K562 (cell line): Measurements from ENCODE around the gene HOXD4. TPM values are rescaled to one million over a fixed set of nuclear protein-coding genes. Genes with fewer than 3 reads are reported as not detected.

Source experiments
- ATAC-seq: fragments of 200-7000 bp; cut with Tn5 transposase; 3 replicates; pipeline ENCODE4 v1.9.1; 2020; ENCODE audit warnings: moderate library complexity
- BruUV-seq: library from RNA; stranded (reverse); fragments of 400-500 nt; replicated peaks from 2 replicates; lab custom pipeline; 2021; lab: Mats Ljungman, UMichigan
- CTCF ChIA-PET: fragments of 300-600 bp; formaldehyde crosslinking; extraction: SDS; loops from one replicate; lab custom pipeline; 2021; ENCODE audit warnings: low intra/inter-chr PET ratio; lab: Yijun Ruan, JAX
- POLR2A ChIA-PET: fragments of 300-600, 350-650 bp; sonication (Branson Sonifier 250); formaldehyde crosslinking; extraction: SDS; loops from one replicate; lab custom pipeline; 2021; ENCODE audit warnings: antibody characterized with exemption, inconsistent platforms; lab: Yijun Ruan, JAX
- DNase-seq, 4 experiments: peaks; one replicate each; pipeline versions ENCODE4 v3.0.0 to v3.0.0-alpha.2; 2011 to 2018; ENCODE audit warnings: low spot score in 3 of 4, mixed read lengths in 3 of 4; ENCODE audit errors: extremely low read depth in 1 of 4
- FAIRE-seq: peaks from 2 replicates; lab custom pipeline; 2011; peaks lifted over from hg19 to GRCh38; lab: Jason Lieb, UNC
- H2AFZ ChIP-seq: 2 replicates; pipeline ENCODE4 v1.6.0; 2011; ENCODE audit warnings: low read depth, low read length, control low read depth, inconsistent platforms
- H3K27ac ChIP-seq: fragments of 200-600 bp; 3 replicates; pipeline ENCODE4 v1.8.0; 2011; ENCODE audit warnings: low read depth, mild to moderate bottlenecking, control low read depth, inconsistent platforms, low read length, moderate library complexity, mixed read lengths; ENCODE audit errors: extremely low read depth
- H3K27me3 ChIP-seq, 2 experiments: fragments of 300-600 bp in 1 of 2; 2 replicates in 1 of 2; 3 replicates in 1 of 2; pipeline versions ENCODE4 v1.6.0 to v1.8.0; 2011; ENCODE audit warnings: inconsistent platforms in 2 of 2, low read length in 2 of 2, mild to moderate bottlenecking in 1 of 2, mixed read lengths in 1 of 2, moderate library complexity in 1 of 2; ENCODE audit not compliant: control insufficient read depth in 2 of 2, insufficient read depth in 2 of 2
- H3K36me3 ChIP-seq: fragments of 300-600 bp; 3 replicates; pipeline ENCODE4 v1.8.0; 2011; ENCODE audit warnings: mild to moderate bottlenecking, low read length, inconsistent platforms; ENCODE audit not compliant: control insufficient read depth, insufficient read depth
- H3K4me1 ChIP-seq, 2 experiments: fragments of 200-600 bp in 1 of 2; replicated peaks in 1 of 2; 2 replicates in 1 of 2; 3 replicates in 1 of 2; pipeline versions ENCODE4 v1.5.1 to v1.8.0; 2011; ENCODE audit warnings: inconsistent platforms in 2 of 2, low read length in 2 of 2, mild to moderate bottlenecking in 1 of 2, mixed read lengths in 1 of 2, moderate library complexity in 1 of 2; ENCODE audit not compliant: control insufficient read depth in 2 of 2, insufficient read depth in 2 of 2
- H3K4me2 ChIP-seq: 2 replicates; pipeline ENCODE4 v1.6.1; 2011; ENCODE audit warnings: low read length, control low read depth, inconsistent platforms, mixed read lengths; ENCODE audit not compliant: insufficient read depth
- H3K4me3 ChIP-seq: fragments of 200-600 bp; sonication (generic), shearing (Covaris generic); 2 replicates; pipeline ENCODE4 v1.5.1; 2016; ENCODE audit warnings: control low read depth, inconsistent platforms
- H3K79me2 ChIP-seq: fragments of 200-600 bp; 3 replicates; pipeline ENCODE4 v1.8.0; 2011; ENCODE audit warnings: low read length, inconsistent platforms; ENCODE audit not compliant: control insufficient read depth, insufficient read depth
- H3K9ac ChIP-seq, 2 experiments: 2 replicates each; pipeline versions ENCODE4 v1.6.0 to v1.6.1; 2011; ENCODE audit warnings: low read depth in 2 of 2, low read length in 2 of 2, control low read depth in 1 of 2, inconsistent platforms in 1 of 2, mild to moderate bottlenecking in 1 of 2, mixed read lengths in 1 of 2; ENCODE audit not compliant: insufficient read depth in 1 of 2
- H3K9me1 ChIP-seq: one replicate; pipeline ENCODE4 v1.6.0; 2011; ENCODE audit warnings: inconsistent platforms, mild to moderate bottlenecking, low read length, moderate library complexity; ENCODE audit not compliant: control insufficient read depth, insufficient read depth
- H3K9me3 ChIP-seq: replicated peaks from 2 replicates; pipeline ENCODE4 v1.5.1; 2011; ENCODE audit warnings: low read depth, low read length, inconsistent platforms; ENCODE audit not compliant: control insufficient read depth, insufficient read depth
- H4K20me1 ChIP-seq: replicated peaks from 2 replicates; pipeline ENCODE4 v1.6.1; 2011; ENCODE audit warnings: low read length, inconsistent platforms, mixed read lengths; ENCODE audit not compliant: control insufficient read depth, insufficient read depth
- BCOR ChIP-seq: fragments of 450-650 bp; IDR thresholded peaks from 2 replicates; pipeline ENCODE4 v1.6.1; 2016
- EZH2 ChIP-seq: IDR thresholded peaks from 2 replicates; pipeline ENCODE4 v1.6.1; 2012; ENCODE audit warnings: low read depth, mild to moderate bottlenecking, inconsistent platforms, low read length, borderline replicate concordance
- PHF20 ChIP-seq: fragments of 450-650 bp; IDR thresholded peaks from 2 replicates; pipeline ENCODE4 v1.6.1; 2018; ENCODE audit not compliant: partially characterized antibody
- STAG1 ChIP-seq: sonication (generic); formaldehyde crosslinking; IDR thresholded peaks from 2 replicates; pipeline ENCODE4 v1.5.0; 2020; ENCODE audit warnings: missing genetic modification reagents, borderline replicate concordance
- ZNF311 ChIP-seq: fragments of 250-450 bp; sonication (Bioruptor Pico); IDR thresholded peaks from 2 replicates; pipeline ENCODE4 v1.4.0; 2020; ENCODE audit warnings: mild to moderate bottlenecking, moderate library complexity
- WGBS: fragments of 100-300 bp; shearing (Covaris generic); methylation state at CpG from one replicate; pipeline ENCODE4 v1.1.6; 2016; ENCODE audit warnings: low coverage, mixed read lengths; ENCODE audit not compliant: insufficient coverage; ENCODE audit errors: missing lambda C conversion rate; 5-methylcytosine and 5-hydroxymethylcytosine counted together
- in situ Hi-C: fragments of 300-500 bp; cut with MboI; formaldehyde crosslinking; loops from 4 replicates; pipeline ENCODE4 v1.15.0; 2018; ENCODE audit warnings: inconsistent platforms, mixed read lengths
- intact Hi-C: fragments of 100-400 bp; cut with micrococcal nuclease; formaldehyde crosslinking; loops from 2 replicates; pipeline ENCODE4 v1.14.2; 2022
- polyA plus RNA-seq, 8 experiments: library from polyadenylated mRNA; depleted of rRNA in 4 of 8; stranded (reverse) in 5 of 8; unstranded in 3 of 8; fragments of >200 nt; fragmentation: Nextera tagmentation in 2 of 8; fragmentation: Illumina TruSeq in 1 of 8; extraction: Ambion mirVana in 2 of 8; extraction: Trizol in 1 of 8; gene quantifications; 2 replicates each; pipeline versions ENCODE4 v1.2.1 to v1.2.3, GENCODE V29; 2011 to 2014; ENCODE audit warnings: inconsistent platforms in 1 of 8, missing spikeins in 1 of 8
- total RNA-seq, 7 experiments: library from RNA; depleted of rRNA in 6 of 7; stranded (reverse); fragments of >200 nt in 6 of 7; fragmentation: Illumina TruSeq in 2 of 7; extraction: Trizol in 2 of 7; gene quantifications; 2 replicates each; pipeline versions ENCODE4 v1.2.1 to v1.2.3, GENCODE V29; 2011 to 2021; ENCODE audit warnings: low replicate concordance in 1 of 7

HOXD4 gene
- total and polyA plus RNA-seq, 9 of the 15 experiments (the other 6 are each of a cell fraction or from before 2014, with no cell fraction given): not detected

- CTCF ChIA-PET: interaction anchor here (1.0 kb wide), 1 partner anchor 1610 kb away, joined by 3 read pairs; no protein-coding TSS in a partner anchor
Measured at GRCh38 chr2:176148751-176149421, 2.5 kb upstream of the HOXD4 start.

GRCh38 chr2:176149481-176149938, 1.8 kb upstream of the HOXD4 start:
- intact Hi-C loops (loop anchor here (10.0 kb wide), 2 partner anchors 225 to 1605 kb away; no protein-coding TSS in a partner anchor), in situ Hi-C loops (loop anchor here (25.0 kb wide), 2 partner anchors 663 to 1613 kb away; no protein-coding TSS in a partner anchor)
- POLR2A ChIA-PET: no interaction called here
- Histone ChIP-seq H3K9me1 (no peaks in the 10 kb centered on the region), H4K20me1 (no peaks in the 10 kb centered on the region; the same call in 1 of the 2 replicates), H3K4me2 (no peak overlapping the region), H3K27me3 (peaks cover 63 to 73% of the 10 kb centered on the region in 2 experiments), H3K27ac (no peak overlapping the region), H2AFZ (no peak overlapping the region), H3K79me2 (no peaks in the 10 kb centered on the region), H3K4me3 (no peak overlapping the region), H3K9ac (no peak overlapping the region), H3K9me3 (no peaks in the 10 kb centered on the region), H3K36me3 (no peaks in the 10 kb centered on the region), H3K4me1 (peaks cover 0 to 10% of the 10 kb centered on the region in 2 experiments; a peak in 1 of 5 replicates)
- ATAC-seq (no peak; the same call in 2 of the 3 replicates), DNase-seq (no peak), FAIRE-seq (no peak)
- TF ChIP-seq EZH2: 0 out of 2 replicates have a peak, but pooled peaks have one; percentile 24
- TF ChIP-seq BCOR: no peak
- no TSS peak for BruUV-seq
- CTCF ChIA-PET: no interaction called here
- WGBS: 0% methylated on average over 22 of the region's 22 CpGs

More at GRCh38 chr2:176148751-176149421, 2.5 kb upstream of the HOXD4 start:
- WGBS: under 1% methylated on average over 11 of the region's 11 CpGs
- Histone ChIP-seq H3K4me3 (no peak overlapping the region), H3K9me1 (no peaks in the 10 kb centered on the region), H3K36me3 (no peaks in the 10 kb centered on the region), H3K9ac (no peak overlapping the region), H3K4me2 (no peak overlapping the region), H3K9me3 (no peaks in the 10 kb centered on the region), H3K27ac (no peak overlapping the region), H3K27me3 (peaks cover 63 to 69% of the 10 kb centered on the region in 2 experiments), H4K20me1 (no peaks in the 10 kb centered on the region; the same call in 1 of the 2 replicates), H3K79me2 (no peaks in the 10 kb centered on the region), H2AFZ (no peak overlapping the region), H3K4me1 (peaks cover 0 to 10% of the 10 kb centered on the region in 2 experiments; a peak in 1 of 5 replicates)
- POLR2A ChIA-PET: no interaction called here
- no peak for DNase-seq
- no peak for TF ChIP-seq PHF20
- no peak for TF ChIP-seq ZNF311 (CRISPR knock-in tag)
- TF ChIP-seq STAG1: no peak
- ATAC-seq: no peak; the same call in 2 of the 3 replicates
- no TSS peak for BruUV-seq
- intact Hi-C loops: loop anchor here (10.0 kb wide), 2 partner anchors 226 to 1606 kb away; no protein-coding TSS in a partner anchor
- in situ Hi-C loops: loop anchor here (25.0 kb wide), 2 partner anchors 663 to 1613 kb away; no protein-coding TSS in a partner anchor
- FAIRE-seq: no peak
